Measurements from ENCODE around the gene ATP1A1. TPM values are rescaled to one million over a fixed set of nuclear protein-coding genes. Genes with fewer than 3 reads are reported as not detected.
A peak's percentile ranks its signal among the peaks of the same experiment; 100 is the strongest.

The ATP1A1 gene
- total RNA-seq, 1 donor from 2014 or later: 228 TPM

- DNase-seq (ENCODE audit: low read depth, low spot score): no peak
Observed at GRCh38 chr1:116435806-116436610, 63.0 kb downstream of the ATP1A1 start.

GRCh38 chr1:116436611-116436970, 63.5 kb downstream of the ATP1A1 start:
- DNase-seq (ENCODE audit: low read depth, low spot score): no peak

GRCh38 chr1:116439701-116440100, 66.7 kb downstream of the ATP1A1 start:
- DNase-seq (ENCODE audit: low read depth, low spot score): peak; percentile 63

GRCh38 chr1:116440731-116441130, 67.7 kb downstream of the ATP1A1 start:
- DNase-seq (ENCODE audit: low read depth, low spot score): no peak

GRCh38 chr1:116445534-116445933, 72.5 kb downstream of the ATP1A1 start:
- DNase-seq (ENCODE audit: low read depth, low spot score): no peak

- DNase-seq (ENCODE audit: low read depth, low spot score): no peak
Observed at GRCh38 chr1:116446686-116447085, 73.6 kb downstream of the ATP1A1 start.

GRCh38 chr1:116448785-116449385, 75.8 kb downstream of the ATP1A1 start:
- no peak for DNase-seq (ENCODE audit: low read depth, low spot score)

GRCh38 chr1:116449578-116449977, 76.5 kb downstream of the ATP1A1 start:
- DNase-seq (ENCODE audit: low read depth, low spot score): no peak

- DNase-seq (ENCODE audit: low read depth, low spot score): no peak
Observed at GRCh38 chr1:116451702-116452101, 78.7 kb downstream of the ATP1A1 start.

- no peak for DNase-seq (ENCODE audit: low read depth, low spot score)
Observed at GRCh38 chr1:116453481-116453880, 80.4 kb downstream of the ATP1A1 start.

GRCh38 chr1:116453906-116454305, 80.9 kb downstream of the ATP1A1 start:
- no peak for DNase-seq (ENCODE audit: low read depth, low spot score)

Other genes with a start within 250 kb of the ATP1A1 start
- 17.5 and 18.1 TPM in 2 replicates for gene CD58, start 197.8 kb downstream of the ATP1A1 start, total RNA-seq